ENCODE measurements around the gene SGO1. TPM values are rescaled to one million over a fixed set of nuclear protein-coding genes. Genes with fewer than 3 reads are reported as not detected.

SGO1 gene
- total RNA-seq, 1 experiment from 2014 or later = 14.8 TPM

DNA sequence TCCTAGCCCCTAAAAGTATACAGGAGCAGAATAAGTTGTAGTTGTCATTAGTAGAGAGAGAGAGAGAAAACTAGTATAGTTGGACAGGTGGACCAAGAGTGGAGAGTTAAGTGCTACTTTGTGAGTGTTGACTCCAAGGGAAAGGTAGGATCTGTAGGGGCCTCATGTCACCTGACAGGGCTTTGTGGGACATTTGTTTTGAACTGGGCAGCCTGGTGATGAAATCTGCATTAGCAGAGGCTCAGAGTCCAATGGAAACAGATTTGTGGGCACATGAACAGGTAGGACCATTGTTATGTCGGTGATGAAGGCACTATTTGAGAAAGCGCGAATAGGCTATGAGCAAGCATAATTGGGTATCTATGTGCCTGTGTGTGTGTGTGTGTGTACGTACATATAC, 43.5 kb downstream of the SGO1 start:
- H3K27ac ChIP-seq (ENCODE audit: low read length) = no peak overlapping the region
- in situ Hi-C loops (cut with HindIII; ENCODE audit: low pct_unique_long_range_greater_than_20kb, low sequenced_read_pairs) = no loop called here
- POLR2A ChIA-PET = no interaction called here
- no peaks in the 10 kb centered on the region for H3K36me3 ChIP-seq (ENCODE audit: control insufficient read depth, insufficient read depth, low read length)
- intact Hi-C loops (cut with micrococcal nuclease; ENCODE audit: unreplicated experiment) = no loop called here
- no peaks in the 10 kb centered on the region for H3K4me1 ChIP-seq (ENCODE audit: control insufficient read depth, insufficient read depth, low read length)
- CTCF ChIA-PET = no interaction called here
- no TSS peak for BruUV-seq (replicated peaks)
- no peak overlapping the region for H3K4me3 ChIP-seq (ENCODE audit: low read depth in 2 of 2, low read length in 2 of 2)
- DNase-seq (ENCODE audit: low read depth, low spot score) (no peak), ATAC-seq (no peak)
- H3K9me3 ChIP-seq (ENCODE audit: control insufficient read depth, insufficient read depth, low read depth, low read length) = no peaks in the 10 kb centered on the region
- TF ChIP-seq POLR2AphosphoS5 (IDR thresholded peaks at IDR 0.05; ENCODE audit: low read depth, low read length) = no peak
- no peak for TF ChIP-seq TCF7L2 (IDR thresholded peaks at IDR 0.05; ENCODE audit: low read depth, low read length)
- no peak for TF ChIP-seq SIN3A (IDR thresholded peaks at IDR 0.05; ENCODE audit: borderline replicate concordance, insufficient read depth, low read depth, low read length)
- no peaks in the 10 kb centered on the region for H3K27me3 ChIP-seq (ENCODE audit: control insufficient read depth, insufficient read depth, low read length)

DNA sequence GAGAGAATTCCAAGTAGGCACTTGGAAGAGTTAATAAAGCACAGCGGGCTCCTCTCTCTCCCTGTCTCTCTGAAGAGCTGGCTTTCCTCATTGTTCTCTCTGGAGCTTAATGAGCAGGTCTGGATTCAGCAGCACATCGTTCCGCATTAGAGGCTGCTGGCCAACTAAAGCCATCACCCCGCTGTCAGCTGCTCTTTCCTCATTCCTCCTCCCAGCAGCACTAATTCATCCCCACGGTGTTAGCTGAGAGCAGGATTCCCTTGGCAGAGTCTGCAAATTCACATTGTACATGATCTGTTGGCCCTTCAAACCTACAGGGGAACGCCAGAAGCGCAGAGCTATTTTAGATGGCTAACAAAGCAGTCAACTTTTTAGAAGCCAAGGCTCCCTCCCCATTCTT, 44.2 kb downstream of the SGO1 start:
- POLR2A ChIA-PET = no interaction called here
- intact Hi-C loops (cut with micrococcal nuclease; ENCODE audit: unreplicated experiment) = no loop called here
- Histone ChIP-seq H3K4me3 (ENCODE audit: low read depth in 2 of 2, low read length in 2 of 2) (no peak overlapping the region), H3K27me3 (ENCODE audit: control insufficient read depth, insufficient read depth, low read length) (no peaks in the 10 kb centered on the region), H3K36me3 (ENCODE audit: control insufficient read depth, insufficient read depth, low read length) (no peaks in the 10 kb centered on the region), H3K9me3 (ENCODE audit: control insufficient read depth, insufficient read depth, low read depth, low read length) (no peaks in the 10 kb centered on the region), H3K27ac (ENCODE audit: low read length) (no peak overlapping the region), H3K4me1 (ENCODE audit: control insufficient read depth, insufficient read depth, low read length) (no peaks in the 10 kb centered on the region)
- in situ Hi-C loops (cut with HindIII; ENCODE audit: low pct_unique_long_range_greater_than_20kb, low sequenced_read_pairs) = no loop called here
- DNase-seq (ENCODE audit: low read depth, low spot score) (no peak), ATAC-seq (no peak)
- BruUV-seq (replicated peaks) = no TSS peak
- CTCF ChIA-PET = no interaction called here
- TF ChIP-seq POLR2AphosphoS5 (IDR thresholded peaks at IDR 0.05; ENCODE audit: low read depth, low read length) = no peak
- TF ChIP-seq, protein P1, sequence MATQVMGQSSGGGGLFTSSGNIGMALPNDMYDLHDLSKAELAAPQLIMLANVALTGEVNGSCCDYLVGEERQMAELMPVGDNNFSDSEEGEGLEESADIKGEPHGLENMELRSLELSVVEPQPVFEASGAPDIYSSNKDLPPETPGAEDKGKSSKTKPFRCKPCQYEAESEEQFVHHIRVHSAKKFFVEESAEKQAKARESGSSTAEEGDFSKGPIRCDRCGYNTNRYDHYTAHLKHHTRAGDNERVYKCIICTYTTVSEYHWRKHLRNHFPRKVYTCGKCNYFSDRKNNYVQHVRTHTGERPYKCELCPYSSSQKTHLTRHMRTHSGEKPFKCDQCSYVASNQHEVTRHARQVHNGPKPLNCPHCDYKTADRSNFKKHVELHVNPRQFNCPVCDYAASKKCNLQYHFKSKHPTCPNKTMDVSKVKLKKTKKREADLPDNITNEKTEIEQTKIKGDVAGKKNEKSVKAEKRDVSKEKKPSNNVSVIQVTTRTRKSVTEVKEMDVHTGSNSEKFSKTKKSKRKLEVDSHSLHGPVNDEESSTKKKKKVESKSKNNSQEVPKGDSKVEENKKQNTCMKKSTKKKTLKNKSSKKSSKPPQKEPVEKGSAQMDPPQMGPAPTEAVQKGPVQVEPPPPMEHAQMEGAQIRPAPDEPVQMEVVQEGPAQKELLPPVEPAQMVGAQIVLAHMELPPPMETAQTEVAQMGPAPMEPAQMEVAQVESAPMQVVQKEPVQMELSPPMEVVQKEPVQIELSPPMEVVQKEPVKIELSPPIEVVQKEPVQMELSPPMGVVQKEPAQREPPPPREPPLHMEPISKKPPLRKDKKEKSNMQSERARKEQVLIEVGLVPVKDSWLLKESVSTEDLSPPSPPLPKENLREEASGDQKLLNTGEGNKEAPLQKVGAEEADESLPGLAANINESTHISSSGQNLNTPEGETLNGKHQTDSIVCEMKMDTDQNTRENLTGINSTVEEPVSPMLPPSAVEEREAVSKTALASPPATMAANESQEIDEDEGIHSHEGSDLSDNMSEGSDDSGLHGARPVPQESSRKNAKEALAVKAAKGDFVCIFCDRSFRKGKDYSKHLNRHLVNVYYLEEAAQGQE (IDR thresholded peaks at IDR 0.05; ENCODE audit: insufficient read depth in 1 of 2, low read depth in 2 of 2, low read length in 1 of 2) = no peak
- no peak for TF ChIP-seq TCF7L2 (IDR thresholded peaks at IDR 0.05; ENCODE audit: low read depth, low read length)
- TF ChIP-seq, protein P2, sequence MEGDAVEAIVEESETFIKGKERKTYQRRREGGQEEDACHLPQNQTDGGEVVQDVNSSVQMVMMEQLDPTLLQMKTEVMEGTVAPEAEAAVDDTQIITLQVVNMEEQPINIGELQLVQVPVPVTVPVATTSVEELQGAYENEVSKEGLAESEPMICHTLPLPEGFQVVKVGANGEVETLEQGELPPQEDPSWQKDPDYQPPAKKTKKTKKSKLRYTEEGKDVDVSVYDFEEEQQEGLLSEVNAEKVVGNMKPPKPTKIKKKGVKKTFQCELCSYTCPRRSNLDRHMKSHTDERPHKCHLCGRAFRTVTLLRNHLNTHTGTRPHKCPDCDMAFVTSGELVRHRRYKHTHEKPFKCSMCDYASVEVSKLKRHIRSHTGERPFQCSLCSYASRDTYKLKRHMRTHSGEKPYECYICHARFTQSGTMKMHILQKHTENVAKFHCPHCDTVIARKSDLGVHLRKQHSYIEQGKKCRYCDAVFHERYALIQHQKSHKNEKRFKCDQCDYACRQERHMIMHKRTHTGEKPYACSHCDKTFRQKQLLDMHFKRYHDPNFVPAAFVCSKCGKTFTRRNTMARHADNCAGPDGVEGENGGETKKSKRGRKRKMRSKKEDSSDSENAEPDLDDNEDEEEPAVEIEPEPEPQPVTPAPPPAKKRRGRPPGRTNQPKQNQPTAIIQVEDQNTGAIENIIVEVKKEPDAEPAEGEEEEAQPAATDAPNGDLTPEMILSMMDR (IDR thresholded peaks at IDR 0.05) = no peak
- no peak for TF ChIP-seq SIN3A (IDR thresholded peaks at IDR 0.05; ENCODE audit: borderline replicate concordance, insufficient read depth, low read depth, low read length)

DNA sequence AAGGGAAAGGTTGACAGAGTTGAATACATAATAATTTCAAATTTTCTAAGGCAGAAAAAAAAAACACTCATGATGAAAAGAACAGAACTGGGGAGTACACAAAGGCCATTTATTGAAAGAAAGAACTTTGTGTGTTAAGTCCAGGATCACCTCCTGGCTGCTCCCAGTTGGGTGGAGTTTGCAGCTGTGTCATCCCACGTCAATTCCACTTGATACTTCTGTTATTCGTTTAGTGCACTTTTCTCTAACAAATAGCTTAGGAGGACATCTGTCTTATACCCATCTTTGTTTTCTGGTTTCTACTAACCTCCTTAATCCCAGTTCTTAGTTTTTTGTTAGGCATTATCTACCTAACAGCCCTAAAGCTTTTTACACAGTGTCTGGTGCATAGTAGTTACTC, 44.7 kb downstream of the SGO1 start:
- no peak overlapping the region for H3K4me3 ChIP-seq (ENCODE audit: low read depth in 2 of 2, low read length in 2 of 2)
- in situ Hi-C loops (cut with HindIII; ENCODE audit: low pct_unique_long_range_greater_than_20kb, low sequenced_read_pairs) = no loop called here
- no TSS peak for BruUV-seq (replicated peaks)

More for the DNA sequence above, 44.7 kb downstream of the SGO1 start:
- ChIA-PET POLR2A (no interaction called here), CTCF (no interaction called here)
- no peaks in the 10 kb centered on the region for H3K9me3 ChIP-seq (ENCODE audit: control insufficient read depth, insufficient read depth, low read depth, low read length)
- H3K27me3 ChIP-seq (ENCODE audit: control insufficient read depth, insufficient read depth, low read length) = no peaks in the 10 kb centered on the region
- ATAC-seq (no peak), DNase-seq (ENCODE audit: low read depth, low spot score) (no peak)
- H3K27ac ChIP-seq (ENCODE audit: low read length) = no peak overlapping the region
- H3K36me3 ChIP-seq (ENCODE audit: control insufficient read depth, insufficient read depth, low read length) = no peaks in the 10 kb centered on the region
- TF ChIP-seq TCF7L2 (IDR thresholded peaks at IDR 0.05; ENCODE audit: low read depth, low read length) (no peak), POLR2AphosphoS5 (IDR thresholded peaks at IDR 0.05; ENCODE audit: low read depth, low read length) (no peak), SIN3A (IDR thresholded peaks at IDR 0.05; ENCODE audit: borderline replicate concordance, insufficient read depth, low read depth, low read length) (no peak)
- TF ChIP-seq, protein P2 (IDR thresholded peaks at IDR 0.05) = no peak
- TF ChIP-seq, protein P1 (IDR thresholded peaks at IDR 0.05; ENCODE audit: insufficient read depth in 1 of 2, low read depth in 2 of 2, low read length in 1 of 2) = no peak
- intact Hi-C loops (cut with micrococcal nuclease; ENCODE audit: unreplicated experiment) = no loop called here
- H3K4me1 ChIP-seq (ENCODE audit: control insufficient read depth, insufficient read depth, low read length) = no peaks in the 10 kb centered on the region
